GM12892 (cell line): Measurements from ENCODE around the gene GALNS.

Source experiments
- POLR2A ChIP-seq: IDR thresholded peaks from 2 replicates; pipeline ENCODE4 v1.6.1; 2011; ENCODE audit warnings: low read depth, low read length, control low read depth
- TAF1 ChIP-seq: IDR thresholded peaks from 2 replicates; pipeline ENCODE4 v1.6.1; 2011; ENCODE audit warnings: low read depth, mild to moderate bottlenecking, control low read depth, low read length, borderline replicate concordance

DNA sequence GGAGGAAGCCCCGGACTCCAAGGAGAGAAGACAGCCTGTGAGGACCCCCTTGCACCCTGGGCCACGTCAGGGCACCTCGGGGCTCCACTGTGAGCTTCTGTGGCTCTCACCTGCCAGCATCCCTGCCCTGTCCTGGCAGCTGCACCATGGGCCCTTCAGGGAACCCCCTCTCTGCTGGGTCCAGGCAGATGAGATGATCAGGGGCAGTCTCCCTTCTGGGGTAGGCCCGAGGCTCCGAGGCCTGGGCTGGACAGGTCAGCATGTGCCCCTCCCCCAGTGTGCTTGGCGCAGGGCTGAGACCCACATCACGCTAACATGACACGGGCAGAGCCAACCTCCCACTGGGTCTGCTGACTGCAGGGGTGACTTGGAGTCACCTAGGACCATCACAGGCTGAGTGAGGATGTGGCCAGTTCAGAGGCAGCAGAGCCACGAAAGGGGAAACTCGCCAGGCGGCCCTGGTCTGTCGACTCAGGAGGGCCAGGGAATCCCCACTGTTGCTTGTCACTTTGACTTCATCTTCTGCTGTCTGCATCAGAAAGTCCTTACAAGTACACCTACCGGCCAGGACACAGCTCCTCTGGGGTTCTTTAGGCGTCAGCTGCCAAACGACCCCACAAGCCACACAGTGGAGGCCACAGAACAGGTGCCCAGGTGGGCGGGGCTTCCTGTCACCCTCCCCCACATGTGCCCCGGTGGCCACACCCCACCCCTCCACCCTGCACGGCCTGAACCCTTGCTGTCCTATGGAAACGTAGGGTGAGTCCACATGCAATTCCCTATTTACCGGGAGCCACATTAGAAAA lies 2.2 kb downstream of the GALNS start:
- TF ChIP-seq POLR2A (no peak), TAF1 (no peak)
